MM.1S (cell line): Measurements from ENCODE around the gene STX8.

Source experiments
- CTCF ChIP-seq: fragments of 300-600 bp; sonication (generic); IDR thresholded peaks from 2 replicates; pipeline ENCODE4 v1.5.1; 2016; ENCODE audit warnings: antibody characterized with exemption, low read length, mixed read lengths
- EZH2 ChIP-seq: fragments of 300-600 bp; sonication (generic); optimal IDR thresholded peaks from 2 replicates; pipeline ENCODE3; 2017; ENCODE audit warnings: low read depth, mild to moderate bottlenecking, antibody characterized with exemption, low read length, mixed read lengths
- EZH2phosphoT487 ChIP-seq: fragments of 300-600 bp; sonication (generic); IDR thresholded peaks from 2 replicates; pipeline ENCODE4 v1.6.1; 2018; ENCODE audit warnings: antibody characterized with exemption, low read length

GRCh38 chr17:9294661-9295210 lies 280.9 kb downstream of the STX8 start:
- no peak for TF ChIP-seq CTCF
- TF ChIP-seq EZH2phosphoT487, result no peak
- no peak for TF ChIP-seq EZH2
